H9 (cell line): Measurements from ENCODE around the gene SFMBT2. TPM values are rescaled to one million over a fixed set of nuclear protein-coding genes. Genes with fewer than 3 reads are reported as not detected.

Experiments used
- DNase-seq: peaks from one replicate; pipeline ENCODE4 v3.0.0-alpha.2; 2017
- H2AFZ ChIP-seq: one replicate; pipeline ENCODE4 v1.6.1; 2013; ENCODE audit warnings: mild to moderate bottlenecking, low read length, control low read depth, moderate library complexity
- H2AK5ac ChIP-seq: 2 replicates; pipeline ENCODE4 v1.6.1; 2013; ENCODE audit warnings: low read length, control low read depth, mixed read lengths; ENCODE audit not compliant: insufficient read length
- H2BK120ac ChIP-seq: one replicate; pipeline ENCODE4 v1.6.1; 2013; ENCODE audit warnings: low read depth, mild to moderate bottlenecking, low read length, control low read depth, inconsistent platforms; ENCODE audit not compliant: poor library complexity, severe bottlenecking
- H2BK12ac ChIP-seq: 2 replicates; pipeline ENCODE4 v1.6.1; 2013; ENCODE audit warnings: low read length, control low read depth, mixed read lengths, low read depth; ENCODE audit not compliant: insufficient read length
- H2BK15ac ChIP-seq: 2 replicates; pipeline ENCODE4 v1.6.1; 2013; ENCODE audit warnings: low read depth, low read length, control low read depth
- H2BK20ac ChIP-seq: one replicate; pipeline ENCODE4 v1.6.1; 2013; ENCODE audit warnings: low read depth, mild to moderate bottlenecking, low read length, control low read depth, inconsistent platforms; ENCODE audit not compliant: poor library complexity, severe bottlenecking
- H2BK5ac ChIP-seq: 2 replicates; pipeline ENCODE4 v1.6.1; 2013; ENCODE audit warnings: low read length, control low read depth, mixed read lengths; ENCODE audit not compliant: insufficient read length
- H3K14ac ChIP-seq: 2 replicates; pipeline ENCODE4 v1.6.1; 2013; ENCODE audit warnings: low read length, control low read depth; ENCODE audit not compliant: insufficient read depth
- H3K18ac ChIP-seq: 2 replicates; pipeline ENCODE4 v1.6.1; 2013; ENCODE audit warnings: low read depth, mild to moderate bottlenecking, mixed read lengths, low read length, control low read depth; ENCODE audit not compliant: insufficient read length
- H3K23ac ChIP-seq: 2 replicates; pipeline ENCODE4 v1.6.1; 2013; ENCODE audit warnings: low read length, control low read depth, mixed read lengths, low read depth; ENCODE audit not compliant: insufficient read length
- H3K23me2 ChIP-seq: 2 replicates; pipeline ENCODE4 v1.6.1; 2013; ENCODE audit warnings: low read depth, mild to moderate bottlenecking, mixed read lengths, low read length, control low read depth; ENCODE audit not compliant: insufficient read length, poor library complexity, severe bottlenecking
- H3K27ac ChIP-seq: 2 replicates; pipeline ENCODE4 v1.5.1; 2013; ENCODE audit warnings: low read length, control low read depth, mixed read lengths, low read depth; ENCODE audit not compliant: insufficient read length
- H3K27me3 ChIP-seq: 2 replicates; pipeline ENCODE4 v1.6.1; 2013; ENCODE audit warnings: low read length, control low read depth, inconsistent platforms; ENCODE audit not compliant: insufficient read depth
- H3K4ac ChIP-seq: 2 replicates; pipeline ENCODE4 v1.6.1; 2013; ENCODE audit warnings: low read depth, mild to moderate bottlenecking, control low read depth, inconsistent platforms, low read length, moderate library complexity
- H3K4me1 ChIP-seq: 2 replicates; pipeline ENCODE4 v1.6.1; 2013; ENCODE audit warnings: low read length, control low read depth, inconsistent platforms; ENCODE audit not compliant: insufficient read depth
- H3K4me2 ChIP-seq: 2 replicates; pipeline ENCODE4 v1.6.1; 2013; ENCODE audit warnings: low read length, control low read depth, mixed read lengths; ENCODE audit not compliant: insufficient read length, insufficient read depth
- H3K56ac ChIP-seq: 2 replicates; pipeline ENCODE4 v1.6.1; 2013; ENCODE audit warnings: low read depth, mild to moderate bottlenecking, mixed read lengths, low read length, control low read depth; ENCODE audit not compliant: insufficient read length
- H3K79me1 ChIP-seq: 2 replicates; pipeline ENCODE4 v1.6.1; 2013; ENCODE audit warnings: low read depth, mild to moderate bottlenecking, moderate library complexity, low read length, control low read depth, inconsistent platforms; ENCODE audit not compliant: insufficient read depth, poor library complexity, severe bottlenecking
- H3K79me2 ChIP-seq: 2 replicates; pipeline ENCODE4 v1.6.1; 2013; ENCODE audit warnings: low read length, control low read depth, inconsistent platforms; ENCODE audit not compliant: insufficient read depth
- H3K9ac ChIP-seq: 2 replicates; pipeline ENCODE4 v1.6.1; 2013; ENCODE audit warnings: low read length, control low read depth, mixed read lengths; ENCODE audit not compliant: insufficient read length; ENCODE audit errors: extremely low read depth
- H3K9me3 ChIP-seq: one replicate; pipeline ENCODE4 v1.6.1; 2013; ENCODE audit warnings: low read depth, low read length, inconsistent platforms; ENCODE audit not compliant: control insufficient read depth
- H3T11ph ChIP-seq: one replicate; pipeline ENCODE4 v1.6.1; 2013; ENCODE audit warnings: mild to moderate bottlenecking, low read length, control low read depth, inconsistent platforms
- H4K20me1 ChIP-seq: one replicate; pipeline ENCODE4 v1.6.1; 2013; ENCODE audit not compliant: control insufficient read depth, insufficient read length, insufficient read depth
- H4K5ac ChIP-seq: 2 replicates; pipeline ENCODE4 v1.6.1; 2013; ENCODE audit warnings: low read depth, mild to moderate bottlenecking, mixed read lengths, low read length, control low read depth; ENCODE audit not compliant: insufficient read length
- H4K8ac ChIP-seq: replicated peaks from 2 replicates; pipeline ENCODE4 v1.6.1; 2013; ENCODE audit warnings: low read length, control low read depth, mixed read lengths, low read depth; ENCODE audit not compliant: insufficient read length
- H4K91ac ChIP-seq: 2 replicates; pipeline ENCODE4 v1.6.1; 2013; ENCODE audit warnings: low read depth, mild to moderate bottlenecking, moderate library complexity, mixed read lengths, low read length, control low read depth; ENCODE audit not compliant: insufficient read length
- H3K27ac Mint-ChIP-seq, 3 experiments: 2 replicates in 2 of 3; 3 replicates in 1 of 3; pipeline ENCODE4 v1.8.0; 2020 to 2021; ENCODE audit warnings: mixed read lengths in 3 of 3, mild to moderate bottlenecking in 1 of 3, moderate library complexity in 1 of 3
- H3K27me3 Mint-ChIP-seq: 2 replicates; pipeline ENCODE4 v1.8.0; 2021; ENCODE audit warnings: low read depth, mild to moderate bottlenecking, moderate library complexity, mixed read lengths
- H3K36me3 Mint-ChIP-seq, 3 experiments: 2 replicates in 2 of 3; 3 replicates in 1 of 3; pipeline ENCODE4 v1.8.0; 2020 to 2021; ENCODE audit warnings: low read depth in 3 of 3, mixed read lengths in 3 of 3; ENCODE audit not compliant: insufficient read depth in 1 of 3
- H3K4me1 Mint-ChIP-seq, 2 experiments: 2 replicates each; pipeline ENCODE4 v1.8.0; 2020; ENCODE audit warnings: mixed read lengths in 2 of 2
- H3K4me3 Mint-ChIP-seq, 2 experiments: 2 replicates in 1 of 2; 3 replicates in 1 of 2; pipeline ENCODE4 v1.8.0; 2020 to 2021; ENCODE audit warnings: mild to moderate bottlenecking in 2 of 2, mixed read lengths in 2 of 2, moderate library complexity in 1 of 2
- H3K9me3 Mint-ChIP-seq, 2 experiments: 2 replicates in 1 of 2; 3 replicates in 1 of 2; pipeline ENCODE4 v1.8.0; 2020; ENCODE audit warnings: mild to moderate bottlenecking in 2 of 2, mixed read lengths in 2 of 2, moderate library complexity in 1 of 2
- CTCF ChIP-seq: fragments of 200-600 bp; sonication (generic); conservative IDR thresholded peaks from 3 replicates; pipeline ENCODE4 v1.8.0; 2021; ENCODE audit warnings: antibody characterized with exemption, mild to moderate bottlenecking
- WGBS: extraction: QIAGEN DNeasy Blood & Tissue Kit; methylation state at CpG from one replicate; pipeline ENCODE4 v1.1.7; 2013; ENCODE audit warnings: missing lambda C conversion rate, low lambda C conversion rate, mixed read lengths; ENCODE audit not compliant: insufficient read length; ENCODE audit errors: extremely low coverage; 5-methylcytosine and 5-hydroxymethylcytosine counted together
- total RNA-seq: library from RNA; stranded (reverse); gene quantifications from 2 replicates; pipeline ENCODE4 v1.2.1, GENCODE V29; 2021

Gene SFMBT2
- total RNA-seq, 1 experiment from 2014 or later = 5.3 TPM

- H3K79me2 ChIP-seq = 0 out of 2 replicates have a peak, but pooled peaks cover 2% of the 10 kb centered on the region
- no peak overlapping the region for H3K4me3 Mint-ChIP-seq
- H3K4me1 ChIP-seq = no peaks in the 10 kb centered on the region
- TF ChIP-seq CTCF = no peak
- H3K36me3 Mint-ChIP-seq = no peaks in the 10 kb centered on the region
- peaks cover 4 to 5% of the 10 kb centered on the region in 2 experiments for H3K4me1 Mint-ChIP-seq
- H3K27me3 ChIP-seq = no peaks in the 10 kb centered on the region
- no peak overlapping the region for H3K4me2 ChIP-seq
- DNase-seq = no peak
- H4K8ac ChIP-seq = no peak overlapping the region
- H3K4ac ChIP-seq = no peak overlapping the region
- no peak overlapping the region for H3K27ac ChIP-seq
- H3K56ac ChIP-seq = no peak overlapping the region
- WGBS = no CpG with 5 or more reads among the region's 3 CpGs
- no peak overlapping the region for H2BK20ac ChIP-seq
- H3K9me3 ChIP-seq = no peaks in the 10 kb centered on the region
- no peak overlapping the region for H3K14ac ChIP-seq
- H4K20me1 ChIP-seq = no peaks in the 10 kb centered on the region
- no peak overlapping the region for H4K5ac ChIP-seq
- H3T11ph ChIP-seq = no peak overlapping the region
- no peak overlapping the region for H2AFZ ChIP-seq
- no peaks in the 10 kb centered on the region for H3K9me3 Mint-ChIP-seq
- no peaks in the 10 kb centered on the region for H3K79me1 ChIP-seq
- H2BK5ac ChIP-seq = no peak overlapping the region
- no peak overlapping the region for H2BK120ac ChIP-seq
- H2AK5ac ChIP-seq = no peak overlapping the region
- H3K23ac ChIP-seq = no peak overlapping the region
- H3K23me2 ChIP-seq = no peaks in the 10 kb centered on the region
- no peak overlapping the region for H3K27ac Mint-ChIP-seq
- no peak overlapping the region for H2BK12ac ChIP-seq
- H3K18ac ChIP-seq = no peak overlapping the region
- H3K9ac ChIP-seq = no peak overlapping the region
- H2BK15ac ChIP-seq = no peak overlapping the region
- H3K27me3 Mint-ChIP-seq = no peaks in the 10 kb centered on the region
- H4K91ac ChIP-seq = no peak overlapping the region
Observed at GRCh38 chr10:7389844-7390243, 21.0 kb downstream of the SFMBT2 start.
